ENCODE measurements around the gene SERPINH1.
A peak's percentile ranks its signal among the peaks of the same experiment; 100 is the strongest.

The SERPINH1 gene

DNA sequence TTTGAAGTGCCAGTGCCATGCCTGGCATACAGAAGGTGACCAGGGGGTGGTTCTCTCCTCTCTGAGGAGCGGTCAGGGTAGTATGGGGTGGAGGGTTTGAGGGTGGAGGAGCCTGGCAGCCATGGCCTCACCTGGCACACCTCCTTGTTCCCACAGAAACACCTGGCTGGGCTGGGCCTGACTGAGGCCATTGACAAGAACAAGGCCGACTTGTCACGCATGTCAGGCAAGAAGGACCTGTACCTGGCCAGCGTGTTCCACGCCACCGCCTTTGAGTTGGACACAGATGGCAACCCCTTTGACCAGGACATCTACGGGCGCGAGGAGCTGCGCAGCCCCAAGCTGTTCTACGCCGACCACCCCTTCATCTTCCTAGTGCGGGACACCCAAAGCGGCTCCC, 9.6 kb downstream of the SERPINH1 start:
- TF ChIP-seq EZH2phosphoT487 (IDR thresholded peaks at IDR 0.05; ENCODE audit: borderline replicate concordance): no peak
- TF ChIP-seq, protein P1, sequence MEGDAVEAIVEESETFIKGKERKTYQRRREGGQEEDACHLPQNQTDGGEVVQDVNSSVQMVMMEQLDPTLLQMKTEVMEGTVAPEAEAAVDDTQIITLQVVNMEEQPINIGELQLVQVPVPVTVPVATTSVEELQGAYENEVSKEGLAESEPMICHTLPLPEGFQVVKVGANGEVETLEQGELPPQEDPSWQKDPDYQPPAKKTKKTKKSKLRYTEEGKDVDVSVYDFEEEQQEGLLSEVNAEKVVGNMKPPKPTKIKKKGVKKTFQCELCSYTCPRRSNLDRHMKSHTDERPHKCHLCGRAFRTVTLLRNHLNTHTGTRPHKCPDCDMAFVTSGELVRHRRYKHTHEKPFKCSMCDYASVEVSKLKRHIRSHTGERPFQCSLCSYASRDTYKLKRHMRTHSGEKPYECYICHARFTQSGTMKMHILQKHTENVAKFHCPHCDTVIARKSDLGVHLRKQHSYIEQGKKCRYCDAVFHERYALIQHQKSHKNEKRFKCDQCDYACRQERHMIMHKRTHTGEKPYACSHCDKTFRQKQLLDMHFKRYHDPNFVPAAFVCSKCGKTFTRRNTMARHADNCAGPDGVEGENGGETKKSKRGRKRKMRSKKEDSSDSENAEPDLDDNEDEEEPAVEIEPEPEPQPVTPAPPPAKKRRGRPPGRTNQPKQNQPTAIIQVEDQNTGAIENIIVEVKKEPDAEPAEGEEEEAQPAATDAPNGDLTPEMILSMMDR (conservative IDR thresholded peaks at IDR 0.05; ENCODE audit: low read length): no peak
- Histone ChIP-seq H4K20me1 (ENCODE audit: insufficient read depth, low read length, poor library complexity, severe bottlenecking) (no peaks in the 10 kb centered on the region), H3K36me3 (ENCODE audit: insufficient read depth, low read length) (no peaks in the 10 kb centered on the region), H3K4me1 (ENCODE audit: insufficient read depth, low read length, poor library complexity, severe bottlenecking) (no peaks in the 10 kb centered on the region), H3K9ac (ENCODE audit: low read depth, low read length, poor library complexity, severe bottlenecking) (no peak overlapping the region), H3K9me3 (ENCODE audit: insufficient read depth, low read depth, low read length) (no peaks in the 10 kb centered on the region), H2AFZ (ENCODE audit: low read length) (no peak overlapping the region), H3K79me2 (ENCODE audit: insufficient read depth, low read length) (no peaks in the 10 kb centered on the region), H3K4me3 (ENCODE audit: low read length, poor library complexity, severe bottlenecking) (no peak overlapping the region), H3K9me2 (replicated peaks; ENCODE audit: low read depth, low read length) (no peaks in the 10 kb centered on the region), H3K4me2 (ENCODE audit: low read depth, low read length, poor library complexity, severe bottlenecking) (no peak overlapping the region), H3K27me3 (ENCODE audit: insufficient read depth, low read length, poor library complexity, severe bottlenecking) (no peaks in the 10 kb centered on the region), H3F3A (ENCODE audit: low read depth) (no peaks in the 10 kb centered on the region)

DNA sequence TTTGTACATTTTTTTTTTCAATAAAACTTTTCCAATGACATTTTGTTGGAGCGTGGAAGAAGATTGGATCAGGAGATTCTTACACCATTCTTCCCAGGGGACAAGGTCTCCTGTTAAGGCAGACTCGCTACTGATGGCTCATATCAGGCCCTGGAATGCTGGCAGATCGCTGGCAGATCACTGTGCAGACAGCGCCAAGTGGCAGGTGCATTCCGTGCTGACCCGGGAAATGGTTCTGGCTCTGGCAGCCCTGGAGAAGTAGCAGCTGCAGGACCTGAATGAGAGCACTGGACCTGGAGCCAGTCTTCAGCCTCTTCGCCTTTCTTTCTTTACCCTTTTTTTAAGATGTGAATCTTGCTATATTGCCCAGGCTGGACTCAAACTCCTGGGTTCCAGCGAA, 10.7 kb downstream of the SERPINH1 start:
- no peak overlapping the region for H2AFZ ChIP-seq (ENCODE audit: low read length)
- no peaks in the 10 kb centered on the region for H3K4me1 ChIP-seq (ENCODE audit: insufficient read depth, low read length, poor library complexity, severe bottlenecking)
- no peak overlapping the region for H3K4me3 ChIP-seq (ENCODE audit: low read length, poor library complexity, severe bottlenecking)
- no peaks in the 10 kb centered on the region for H3K27me3 ChIP-seq (ENCODE audit: insufficient read depth, low read length, poor library complexity, severe bottlenecking)
- H3K79me2 ChIP-seq (ENCODE audit: insufficient read depth, low read length): no peaks in the 10 kb centered on the region
- no peak for TF ChIP-seq EZH2phosphoT487 (IDR thresholded peaks at IDR 0.05; ENCODE audit: borderline replicate concordance)
- TF ChIP-seq, protein P1 (conservative IDR thresholded peaks at IDR 0.05; ENCODE audit: low read length): no peak
- H3K9ac ChIP-seq (ENCODE audit: low read depth, low read length, poor library complexity, severe bottlenecking): no peak overlapping the region
- H3K36me3 ChIP-seq (ENCODE audit: insufficient read depth, low read length): no peaks in the 10 kb centered on the region
- H3F3A ChIP-seq (ENCODE audit: low read depth): no peaks in the 10 kb centered on the region
- no peaks in the 10 kb centered on the region for H4K20me1 ChIP-seq (ENCODE audit: insufficient read depth, low read length, poor library complexity, severe bottlenecking)
- no peaks in the 10 kb centered on the region for H3K9me2 ChIP-seq (replicated peaks; ENCODE audit: low read depth, low read length)
- no peaks in the 10 kb centered on the region for H3K9me3 ChIP-seq (ENCODE audit: insufficient read depth, low read depth, low read length)
- no peak overlapping the region for H3K4me2 ChIP-seq (ENCODE audit: low read depth, low read length, poor library complexity, severe bottlenecking)

DNA sequence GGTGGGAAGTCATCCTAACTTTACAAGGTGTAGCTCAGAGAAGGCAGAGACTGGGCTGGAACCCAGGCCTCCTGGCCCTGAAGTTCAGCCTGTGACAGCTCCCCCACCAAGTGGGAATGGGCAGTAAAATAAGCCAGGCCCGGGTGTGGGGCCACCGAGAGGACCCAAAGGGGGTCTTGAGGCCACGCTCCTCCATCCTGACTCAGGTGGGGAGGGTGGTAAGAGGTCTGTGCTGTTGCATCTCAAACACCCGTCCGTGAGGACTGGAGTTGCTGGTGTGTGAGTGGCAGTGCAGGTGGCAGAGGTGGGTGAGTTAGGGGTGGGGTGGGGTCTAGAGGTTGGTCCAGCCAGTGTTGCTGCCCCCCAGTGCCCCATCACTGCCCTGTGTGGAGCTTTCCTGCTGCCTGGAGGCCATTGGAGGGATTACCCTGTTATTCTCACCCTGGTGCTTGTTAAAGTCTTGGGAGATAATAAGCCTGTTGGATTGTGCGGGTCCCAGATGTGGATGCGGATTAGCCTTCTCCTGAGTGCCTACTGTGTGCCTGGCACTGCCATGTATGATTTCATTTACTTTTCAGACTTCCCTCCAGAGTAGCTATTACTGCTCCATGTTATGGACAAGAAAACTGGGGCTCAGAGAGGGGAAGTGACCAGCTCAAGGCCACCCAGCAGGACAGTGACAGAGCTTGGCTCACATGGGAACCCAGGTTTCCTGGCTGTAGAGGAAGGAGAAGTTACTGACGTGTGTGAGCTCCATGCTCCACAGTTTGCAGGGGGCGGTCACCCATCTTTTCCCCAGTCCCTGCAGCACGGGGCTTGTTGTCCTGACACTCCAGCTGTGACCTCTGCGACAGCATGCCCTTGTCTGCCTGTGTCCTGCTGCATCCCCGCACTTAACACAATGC, 12.9 kb downstream of the SERPINH1 start:
- Histone ChIP-seq H3K4me3 (ENCODE audit: low read length, poor library complexity, severe bottlenecking) (no peak overlapping the region), H4K20me1 (ENCODE audit: insufficient read depth, low read length, poor library complexity, severe bottlenecking) (no peaks in the 10 kb centered on the region), H3K9me3 (ENCODE audit: insufficient read depth, low read depth, low read length) (no peaks in the 10 kb centered on the region), H3K9me2 (replicated peaks; ENCODE audit: low read depth, low read length) (no peaks in the 10 kb centered on the region), H3K4me1 (ENCODE audit: insufficient read depth, low read length, poor library complexity, severe bottlenecking) (no peaks in the 10 kb centered on the region), H2AFZ (ENCODE audit: low read length) (no peak overlapping the region), H3K9ac (ENCODE audit: low read depth, low read length, poor library complexity, severe bottlenecking) (no peak overlapping the region), H3K36me3 (ENCODE audit: insufficient read depth, low read length) (no peaks in the 10 kb centered on the region), H3K27me3 (ENCODE audit: insufficient read depth, low read length, poor library complexity, severe bottlenecking) (no peaks in the 10 kb centered on the region), H3F3A (ENCODE audit: low read depth) (no peaks in the 10 kb centered on the region), H3K4me2 (ENCODE audit: low read depth, low read length, poor library complexity, severe bottlenecking) (no peak overlapping the region), H3K79me2 (ENCODE audit: insufficient read depth, low read length) (no peaks in the 10 kb centered on the region)
- TF ChIP-seq EZH2phosphoT487 (IDR thresholded peaks at IDR 0.05; ENCODE audit: borderline replicate concordance): no peak
- TF ChIP-seq, protein P1 (conservative IDR thresholded peaks at IDR 0.05; ENCODE audit: low read length): 0 out of 2 replicates have a peak, but pooled peaks have one; percentile 15

All from Loucy (cell line).